Omental fat pad (tissue), 4 donors: ENCODE results near the gene CTNND2. TPM values are rescaled to one million over a fixed set of nuclear protein-coding genes. Genes with fewer than 3 reads are reported as not detected.

ENCODE experiments used
- ATAC-seq: fragments of 150-250 bp; one replicate; pipeline ENCODE4 v1.9.1; 2016; ENCODE audit warnings: mild to moderate bottlenecking, moderate library complexity; ENCODE audit not compliant: low FRiP score
- DNase-seq: peaks from one replicate; pipeline ENCODE4 v3.0.0-alpha.2; 2019; ENCODE audit warnings: low spot score
- CTCF ChIP-seq, 3 donors: fragments of 450-650 bp; IDR thresholded peaks; one replicate each; pipeline ENCODE4 v1.5.1; 2016 to 2017; ENCODE audit warnings: antibody characterized with exemption in 3 of 3, mild to moderate bottlenecking in 3 of 3, moderate library complexity in 2 of 3
- total RNA-seq, 4 donors: library from RNA; depleted of rRNA; stranded (reverse); fragments of >200 nt; gene quantifications; one replicate each; pipeline ENCODE4 v1.1.0, GENCODE V29; 2016

Gene CTNND2
- total RNA-seq, 4 donors from 2014 or later: 0.16 to 1.3 (median 0.64) TPM

- TF ChIP-seq CTCF (IDR thresholded peaks at IDR 0.05): no peak
- ATAC-seq: no peak
- no peak for DNase-seq
These were observed 406.6 kb downstream of the CTNND2 start for GRCh38 chr5:11497651-11498050.

- DNase-seq (no peak), ATAC-seq (no peak)
- TF ChIP-seq CTCF (IDR thresholded peaks at IDR 0.05): no peak
These were observed 408.0 kb downstream of the CTNND2 start for GRCh38 chr5:11496137-11496719.

DNA sequence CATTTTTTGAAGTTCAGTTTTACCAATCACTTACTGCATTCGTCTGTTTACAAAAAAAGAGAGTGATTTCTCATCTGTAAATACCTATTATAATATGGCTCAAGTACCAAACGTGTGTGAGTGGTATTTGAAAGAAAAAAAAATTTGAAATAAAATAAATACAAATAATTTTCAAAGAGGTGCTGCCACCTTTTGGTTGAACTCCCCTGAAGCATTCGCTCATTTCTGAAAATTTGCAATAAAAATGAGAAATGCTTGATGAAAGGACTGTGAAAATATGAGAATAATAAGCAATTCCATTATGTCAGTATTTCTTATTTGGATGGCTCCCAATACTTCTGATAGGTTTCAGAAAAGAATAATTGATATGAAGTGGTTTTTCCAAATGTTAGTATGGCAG lies 409.9 kb downstream of the CTNND2 start:
- TF ChIP-seq CTCF (IDR thresholded peaks at IDR 0.05): no peak
- DNase-seq: no peak
- ATAC-seq: no peak

DNA sequence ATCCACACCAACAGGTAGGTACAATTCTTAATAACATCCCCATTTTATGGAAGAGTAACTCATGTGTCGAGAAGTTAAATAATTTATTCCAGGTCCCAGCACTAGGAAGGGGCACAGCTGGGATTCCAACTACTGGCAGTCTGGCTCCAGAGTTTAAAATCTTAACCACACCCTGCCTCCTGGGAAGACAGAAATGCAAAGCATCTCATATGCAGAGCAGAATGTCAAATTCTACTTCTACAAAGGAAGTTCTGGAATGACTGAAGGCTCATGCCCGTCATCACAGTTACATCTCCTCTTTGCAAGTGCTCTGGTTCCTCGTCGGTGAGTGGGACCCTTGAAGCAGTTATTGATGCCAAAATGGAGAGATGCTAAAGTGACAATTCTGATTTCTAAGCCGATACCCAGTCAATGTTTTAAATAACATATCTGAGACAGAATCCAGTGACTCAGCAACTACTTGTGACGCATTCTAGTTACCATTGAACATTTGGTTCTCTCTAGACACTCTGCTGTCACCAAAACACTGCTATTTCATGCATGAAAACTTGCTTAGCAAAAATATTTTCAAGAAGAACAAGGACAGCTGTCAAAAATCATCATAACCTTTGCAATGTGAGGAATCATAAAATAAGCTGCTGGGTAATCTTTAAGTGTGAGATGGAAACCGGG lies 412.7 kb downstream of the CTNND2 start:
- DNase-seq: no peak
- no peak for ATAC-seq
- TF ChIP-seq CTCF (IDR thresholded peaks at IDR 0.05): no peak

- ATAC-seq (no peak), DNase-seq (no peak)
- no peak for TF ChIP-seq CTCF (IDR thresholded peaks at IDR 0.05)
These were observed 420.6 kb downstream of the CTNND2 start for GRCh38 chr5:11483630-11484029.

- DNase-seq: no peak
- no peak for TF ChIP-seq CTCF (IDR thresholded peaks at IDR 0.05)
- no peak for ATAC-seq
These were observed 422.2 kb downstream of the CTNND2 start for GRCh38 chr5:11482011-11482410.

GRCh38 chr5:11477786-11478185 lies 426.5 kb downstream of the CTNND2 start:
- ATAC-seq (no peak), DNase-seq (no peak)
- TF ChIP-seq CTCF (IDR thresholded peaks at IDR 0.05): no peak
